Testis (tissue), 2 donors: ENCODE measurements around the gene PLA2G5.

Source experiments
- CTCF ChIP-seq, 3 experiments: fragments of 450-650 bp in 2 of 3; fragments of 200-600 bp in 1 of 3; sonication (generic) in 1 of 3; IDR thresholded peaks; one replicate each; pipeline ENCODE4 v1.5.1; 2016 to 2019; ENCODE audit warnings: antibody characterized with exemption in 3 of 3, mild to moderate bottlenecking in 2 of 3, moderate library complexity in 1 of 3
- POLR2A ChIP-seq: fragments of 450-650 bp; IDR thresholded peaks from one replicate; pipeline ENCODE4 v1.6.1; 2017; ENCODE audit warnings: antibody characterized with exemption, mild to moderate bottlenecking, moderate library complexity

- no peak for TF ChIP-seq CTCF (IDR thresholded peaks at IDR 0.05)
- no peak for TF ChIP-seq POLR2A
Measured at GRCh38 chr1:20115916-20116315, 45.9 kb downstream of the PLA2G5 start.
